GM12878 (cell line): Measurements from ENCODE around the gene WDR11.

Source experiments
- BCL3 ChIP-seq: IDR thresholded peaks from 2 replicates; pipeline ENCODE4 v1.6.1; 2011; ENCODE audit warnings: borderline replicate concordance, low read depth, mild to moderate bottlenecking, moderate library complexity, low read length; ENCODE audit not compliant: insufficient read depth, poor library complexity, severe bottlenecking
- CTCF ChIP-seq, 3 experiments: IDR thresholded peaks in 2 of 3; conservative IDR thresholded peaks in 1 of 3; 2 replicates each; pipeline ENCODE4 v1.5.1; 2011; ENCODE audit warnings: low read depth in 3 of 3, low read length in 3 of 3, mild to moderate bottlenecking in 3 of 3, control low read depth in 2 of 3, moderate library complexity in 2 of 3, inconsistent platforms in 1 of 3, mixed read lengths in 1 of 3; ENCODE audit not compliant: control insufficient read depth in 2 of 3, insufficient read depth in 1 of 3; ENCODE audit errors: extremely low read depth in 1 of 3
- NFYB ChIP-seq: IDR thresholded peaks from 2 replicates; pipeline ENCODE4 v1.6.1; 2011; ENCODE audit warnings: low read depth, mild to moderate bottlenecking, low read length, improper control_type of control experiment, moderate library complexity; ENCODE audit not compliant: insufficient read depth

- TF ChIP-seq BCL3 (no peak), NFYB (no peak), CTCF (IDR thresholded peaks at IDR 0.05 in 2 of 3, conservative IDR thresholded peaks at IDR 0.05 in 1 of 3; ENCODE audit: control insufficient read depth in 2 of 3, extremely low read depth in 1 of 3, insufficient read depth in 1 of 3, low read depth in 3 of 3, low read length in 3 of 3) (no peak)
Measured at GRCh38 chr10:120941501-120941900, 90.3 kb downstream of the WDR11 start.
